ENCODE data around the gene IGHMBP2.

DNA sequence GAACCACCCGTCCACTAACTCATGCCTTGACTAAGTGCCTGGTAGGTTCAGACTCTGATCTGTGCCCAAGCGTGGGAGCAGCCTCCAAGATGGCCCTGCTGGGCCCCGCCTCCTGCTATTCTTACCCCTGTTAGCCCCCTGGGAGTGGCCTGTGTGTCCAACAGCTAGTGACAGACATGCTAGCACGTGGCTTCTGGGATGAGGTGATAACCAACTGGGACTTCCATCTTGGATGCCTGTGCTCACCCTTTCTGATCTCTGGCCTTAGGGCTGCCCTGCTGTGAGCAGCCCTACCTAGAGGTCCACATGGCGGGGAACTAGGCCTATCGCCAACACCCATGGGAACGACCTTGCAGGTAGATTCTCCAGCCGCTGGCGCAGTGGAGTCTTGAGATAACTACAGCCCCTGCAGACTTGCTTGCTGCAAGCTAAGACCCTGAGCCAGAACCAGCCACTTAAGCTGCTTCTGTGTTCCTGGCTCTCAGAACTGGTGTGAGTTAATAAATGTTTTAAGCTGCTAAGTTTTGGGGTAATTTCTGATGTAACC lies 2.8 kb upstream of the IGHMBP2 start:
- TF ChIP-seq CTCF (IDR thresholded peaks at IDR 0.05; ENCODE audit: poor library complexity) (no peak), EZH2phosphoT487 (IDR thresholded peaks at IDR 0.05; ENCODE audit: low read depth, severe bottlenecking, unreplicated experiment) (no peak), EZH2 (IDR thresholded peaks at IDR 0.05; ENCODE audit: borderline replicate concordance) (no peak)
